GM12872 (cell line): ENCODE results near the gene PLEKHD1.

Experiments
- CTCF ChIP-seq: IDR thresholded peaks from 3 replicates; pipeline ENCODE4 v1.5.1; 2011; ENCODE audit warnings: low read depth, mild to moderate bottlenecking, low read length, moderate library complexity; ENCODE audit not compliant: insufficient read depth

PLEKHD1 gene

GRCh38 chr14:69493038-69493437 lies 8.5 kb downstream of the PLEKHD1 start:
- TF ChIP-seq CTCF, result no peak

GRCh38 chr14:69493791-69494190 lies 9.3 kb downstream of the PLEKHD1 start:
- no peak for TF ChIP-seq CTCF

- TF ChIP-seq CTCF, result no peak
Measured at GRCh38 chr14:69495341-69495921, 10.9 kb downstream of the PLEKHD1 start.

- TF ChIP-seq CTCF, result no peak
Measured at GRCh38 chr14:69499436-69499835, 14.9 kb downstream of the PLEKHD1 start.

- TF ChIP-seq CTCF, result no peak
Measured at GRCh38 chr14:69500096-69500495, 15.6 kb downstream of the PLEKHD1 start.

- TF ChIP-seq CTCF, result no peak
Measured at GRCh38 chr14:69500736-69501135, 16.2 kb downstream of the PLEKHD1 start.

- no peak for TF ChIP-seq CTCF
Measured at GRCh38 chr14:69501423-69501838, 16.9 kb downstream of the PLEKHD1 start.
